Right atrium auricular region (tissue), 2 donors: Measurements from ENCODE around the gene PDZD2. TPM values are rescaled to one million over a fixed set of nuclear protein-coding genes. Genes with fewer than 3 reads are reported as not detected.

Experiments
- DNase-seq: peaks from one replicate; pipeline ENCODE4 v3.0.0-alpha.2; 2019; ENCODE audit warnings: low spot score
- H3K27ac ChIP-seq, 2 donors: fragments of 200-600 bp; sonication (generic); 1 replicate in 1 of 2; 2 replicates in 1 of 2; pipeline ENCODE4 v1.5.1; 2016 to 2019
- H3K27me3 ChIP-seq, 2 donors: fragments of 200-600 bp; sonication (generic); one replicate each; pipeline versions ENCODE4 v1.5.1 to v1.6.0; 2017 to 2019
- H3K36me3 ChIP-seq: fragments of 200-600 bp; sonication (generic); one replicate; pipeline ENCODE4 v1.5.1; 2016
- H3K4me1 ChIP-seq, 2 donors: fragments of 200-600 bp; sonication (generic); one replicate each; pipeline versions ENCODE4 v1.5.1 to v1.6.0; 2017 to 2019
- H3K4me3 ChIP-seq, 2 donors: fragments of 200-600 bp; sonication (generic); 1 replicate in 1 of 2; 2 replicates in 1 of 2; pipeline ENCODE4 v1.5.1; 2017 to 2019; ENCODE audit warnings: mild to moderate bottlenecking in 1 of 2, moderate library complexity in 1 of 2
- H3K9me3 ChIP-seq, 2 donors: fragments of 200-600 bp; sonication (generic); one replicate each; pipeline ENCODE4 v1.5.1; 2019
- CTCF ChIP-seq, 2 donors: fragments of 200-600 bp; sonication (generic); IDR thresholded peaks; one replicate each; pipeline ENCODE4 v1.5.1; 2019; ENCODE audit warnings: antibody characterized with exemption in 2 of 2
- total RNA-seq, 2 donors: library from RNA; depleted of rRNA; stranded (reverse); fragments of >200 nt; gene quantifications; one replicate each; pipeline ENCODE4 v1.1.0, GENCODE V29; 2016

Gene PDZD2
- total RNA-seq, 2 donors from 2014 or later: 79.5 to 86.4 TPM

- H3K4me3 ChIP-seq: no peak overlapping the region
- no peak for DNase-seq
Observed at GRCh38 chr5:31939151-31939550, 300.2 kb downstream of the PDZD2 start.

GRCh38 chr5:31941151-31941755 lies 302.3 kb downstream of the PDZD2 start:
- no peaks in the 10 kb centered on the region for H3K36me3 ChIP-seq
- H3K9me3 ChIP-seq: no peaks in the 10 kb centered on the region
- DNase-seq: no peak
- H3K4me3 ChIP-seq: no peak overlapping the region
- no peaks in the 10 kb centered on the region for H3K27me3 ChIP-seq
- no peak for TF ChIP-seq CTCF (IDR thresholded peaks at IDR 0.05)
- peaks cover 0 to 9% of the 10 kb centered on the region in 2 donors for H3K4me1 ChIP-seq
- H3K27ac ChIP-seq: no peak overlapping the region

More at GRCh38 chr5:31939151-31939550, 300.2 kb downstream of the PDZD2 start:
- Histone ChIP-seq H3K4me1 (peaks cover 0 to 22% of the 10 kb centered on the region in 2 donors), H3K27ac (no peak overlapping the region), H3K27me3 (no peaks in the 10 kb centered on the region), H3K9me3 (no peaks in the 10 kb centered on the region), H3K36me3 (no peaks in the 10 kb centered on the region)
- TF ChIP-seq CTCF (IDR thresholded peaks at IDR 0.05): no peak

GRCh38 chr5:31942546-31942945 lies 303.6 kb downstream of the PDZD2 start:
- H3K27me3 ChIP-seq: no peaks in the 10 kb centered on the region
- H3K9me3 ChIP-seq: no peaks in the 10 kb centered on the region
- H3K27ac ChIP-seq: no peak overlapping the region
- no peak for TF ChIP-seq CTCF (IDR thresholded peaks at IDR 0.05)
- peaks cover 0 to 4% of the 10 kb centered on the region in 2 donors for H3K4me1 ChIP-seq
- no peak overlapping the region for H3K4me3 ChIP-seq
- DNase-seq: no peak
- H3K36me3 ChIP-seq: no peaks in the 10 kb centered on the region

- H3K4me3 ChIP-seq: no peak overlapping the region
- TF ChIP-seq CTCF (IDR thresholded peaks at IDR 0.05): no peak
- no peaks in the 10 kb centered on the region for H3K27me3 ChIP-seq
- DNase-seq: no peak
- H3K4me1 ChIP-seq: peaks cover 0 to 16% of the 10 kb centered on the region in 2 donors
- no peak overlapping the region for H3K27ac ChIP-seq
- H3K36me3 ChIP-seq: no peaks in the 10 kb centered on the region
- H3K9me3 ChIP-seq: no peaks in the 10 kb centered on the region
Observed at GRCh38 chr5:31944684-31945445, 305.9 kb downstream of the PDZD2 start.

- no peak overlapping the region for H3K27ac ChIP-seq
- no peaks in the 10 kb centered on the region for H3K27me3 ChIP-seq
- peaks cover 0 to 14% of the 10 kb centered on the region in 2 donors for H3K4me1 ChIP-seq
- H3K4me3 ChIP-seq: no peak overlapping the region
- no peak for TF ChIP-seq CTCF (IDR thresholded peaks at IDR 0.05)
- DNase-seq: no peak
- no peaks in the 10 kb centered on the region for H3K9me3 ChIP-seq
- H3K36me3 ChIP-seq: no peaks in the 10 kb centered on the region
Observed at GRCh38 chr5:31948006-31948405, 309.1 kb downstream of the PDZD2 start.
